K562 (cell line): ENCODE data around the gene EYA2. TPM values are rescaled to one million over a fixed set of nuclear protein-coding genes. Genes with fewer than 3 reads are reported as not detected.

ENCODE experiments used
- ATAC-seq: fragments of 200-7000 bp; cut with Tn5 transposase; 3 replicates; pipeline ENCODE4 v1.9.1; 2020; ENCODE audit warnings: moderate library complexity
- BruUV-seq: library from RNA; stranded (reverse); fragments of 400-500 nt; replicated peaks from 2 replicates; lab custom pipeline; 2021; lab: Mats Ljungman, UMichigan
- CTCF ChIA-PET: fragments of 300-600 bp; formaldehyde crosslinking; extraction: SDS; loops from one replicate; lab custom pipeline; 2021; ENCODE audit warnings: low intra/inter-chr PET ratio; lab: Yijun Ruan, JAX
- POLR2A ChIA-PET: fragments of 300-600, 350-650 bp; sonication (Branson Sonifier 250); formaldehyde crosslinking; extraction: SDS; loops from one replicate; lab custom pipeline; 2021; ENCODE audit warnings: antibody characterized with exemption, inconsistent platforms; lab: Yijun Ruan, JAX
- DNase-seq, 4 experiments: peaks; one replicate each; pipeline versions ENCODE4 v3.0.0 to v3.0.0-alpha.2; 2011 to 2018; ENCODE audit warnings: low spot score in 3 of 4, mixed read lengths in 3 of 4; ENCODE audit errors: extremely low read depth in 1 of 4
- FAIRE-seq: peaks from 2 replicates; lab custom pipeline; 2011; peaks lifted over from hg19 to GRCh38; lab: Jason Lieb, UNC
- H2AFZ ChIP-seq: 2 replicates; pipeline ENCODE4 v1.6.0; 2011; ENCODE audit warnings: low read depth, low read length, control low read depth, inconsistent platforms
- H3K27ac ChIP-seq: fragments of 200-600 bp; 3 replicates; pipeline ENCODE4 v1.8.0; 2011; ENCODE audit warnings: low read depth, mild to moderate bottlenecking, control low read depth, inconsistent platforms, low read length, moderate library complexity, mixed read lengths; ENCODE audit errors: extremely low read depth
- H3K27me3 ChIP-seq, 2 experiments: fragments of 300-600 bp in 1 of 2; 2 replicates in 1 of 2; 3 replicates in 1 of 2; pipeline versions ENCODE4 v1.6.0 to v1.8.0; 2011; ENCODE audit warnings: inconsistent platforms in 2 of 2, low read length in 2 of 2, mild to moderate bottlenecking in 1 of 2, mixed read lengths in 1 of 2, moderate library complexity in 1 of 2; ENCODE audit not compliant: control insufficient read depth in 2 of 2, insufficient read depth in 2 of 2
- H3K36me3 ChIP-seq: fragments of 300-600 bp; 3 replicates; pipeline ENCODE4 v1.8.0; 2011; ENCODE audit warnings: mild to moderate bottlenecking, low read length, inconsistent platforms; ENCODE audit not compliant: control insufficient read depth, insufficient read depth
- H3K4me1 ChIP-seq, 2 experiments: fragments of 200-600 bp in 1 of 2; replicated peaks in 1 of 2; 2 replicates in 1 of 2; 3 replicates in 1 of 2; pipeline versions ENCODE4 v1.5.1 to v1.8.0; 2011; ENCODE audit warnings: inconsistent platforms in 2 of 2, low read length in 2 of 2, mild to moderate bottlenecking in 1 of 2, mixed read lengths in 1 of 2, moderate library complexity in 1 of 2; ENCODE audit not compliant: control insufficient read depth in 2 of 2, insufficient read depth in 2 of 2
- H3K4me2 ChIP-seq: 2 replicates; pipeline ENCODE4 v1.6.1; 2011; ENCODE audit warnings: low read length, control low read depth, inconsistent platforms, mixed read lengths; ENCODE audit not compliant: insufficient read depth
- H3K4me3 ChIP-seq: fragments of 200-600 bp; sonication (generic), shearing (Covaris generic); 2 replicates; pipeline ENCODE4 v1.5.1; 2016; ENCODE audit warnings: control low read depth, inconsistent platforms
- H3K79me2 ChIP-seq: fragments of 200-600 bp; 3 replicates; pipeline ENCODE4 v1.8.0; 2011; ENCODE audit warnings: low read length, inconsistent platforms; ENCODE audit not compliant: control insufficient read depth, insufficient read depth
- H3K9ac ChIP-seq, 2 experiments: 2 replicates each; pipeline versions ENCODE4 v1.6.0 to v1.6.1; 2011; ENCODE audit warnings: low read depth in 2 of 2, low read length in 2 of 2, control low read depth in 1 of 2, inconsistent platforms in 1 of 2, mild to moderate bottlenecking in 1 of 2, mixed read lengths in 1 of 2; ENCODE audit not compliant: insufficient read depth in 1 of 2
- H3K9me1 ChIP-seq: one replicate; pipeline ENCODE4 v1.6.0; 2011; ENCODE audit warnings: inconsistent platforms, mild to moderate bottlenecking, low read length, moderate library complexity; ENCODE audit not compliant: control insufficient read depth, insufficient read depth
- H3K9me3 ChIP-seq: replicated peaks from 2 replicates; pipeline ENCODE4 v1.5.1; 2011; ENCODE audit warnings: low read depth, low read length, inconsistent platforms; ENCODE audit not compliant: control insufficient read depth, insufficient read depth
- H4K20me1 ChIP-seq: replicated peaks from 2 replicates; pipeline ENCODE4 v1.6.1; 2011; ENCODE audit warnings: low read length, inconsistent platforms, mixed read lengths; ENCODE audit not compliant: control insufficient read depth, insufficient read depth
- DNMT1 ChIP-seq: fragments of 450-650 bp; IDR thresholded peaks from 2 replicates; pipeline ENCODE4 v1.6.1; 2016; ENCODE audit warnings: antibody characterized with exemption, mild to moderate bottlenecking
- ELF2 ChIP-seq: fragments of 250-450 bp; sonication (Bioruptor Pico); IDR thresholded peaks from 2 replicates; pipeline ENCODE4 v1.5.0; 2021; ENCODE audit warnings: mild to moderate bottlenecking
- FOXA3 ChIP-seq, 2 experiments: fragments of 450-650 bp in 1 of 2; sonication (generic) in 1 of 2; formaldehyde crosslinking; IDR thresholded peaks in 1 of 2; conservative IDR thresholded peaks in 1 of 2; 2 replicates each; pipeline versions ENCODE4 v1.4.0 to v1.8.0; 2020 to 2022; ENCODE audit warnings: mild to moderate bottlenecking in 2 of 2, missing genetic modification reagents in 1 of 2
- GATAD2A ChIP-seq: fragments of 450-650 bp; IDR thresholded peaks from 2 replicates; pipeline ENCODE4 v1.6.1; 2017
- HDAC2 ChIP-seq: fragments of 450-650 bp; IDR thresholded peaks from 2 replicates; pipeline ENCODE4 v1.6.1; 2016; ENCODE audit warnings: mild to moderate bottlenecking
- HDGF ChIP-seq: fragments of 450-650 bp; IDR thresholded peaks from 2 replicates; pipeline ENCODE4 v1.6.1; 2016
- KAT8 ChIP-seq: fragments of 450-650 bp; IDR thresholded peaks from 2 replicates; pipeline ENCODE4 v1.6.1; 2016; ENCODE audit warnings: low read depth, mild to moderate bottlenecking
- KDM5B ChIP-seq: fragments of 200-600 bp; sonication (generic); IDR thresholded peaks from 2 replicates; pipeline ENCODE4 v1.6.1; 2012; ENCODE audit warnings: low read depth, mild to moderate bottlenecking, moderate library complexity, low read length, control low read depth, inconsistent platforms; ENCODE audit not compliant: insufficient replicate concordance
- MCM5 ChIP-seq: fragments of 450-650 bp; IDR thresholded peaks from 2 replicates; pipeline ENCODE4 v1.6.1; 2016; ENCODE audit warnings: low read depth
- NBN ChIP-seq: fragments of 450-650 bp; IDR thresholded peaks from 2 replicates; pipeline ENCODE4 v1.6.1; 2016; ENCODE audit warnings: low read depth, mild to moderate bottlenecking
- PPARD ChIP-seq: fragments of 250-450 bp; sonication (Bioruptor Pico); IDR thresholded peaks from 2 replicates; pipeline ENCODE4 v1.8.0; 2022; ENCODE audit warnings: inconsistent platforms, mild to moderate bottlenecking, moderate library complexity
- TAF9B ChIP-seq: fragments of 450-650 bp; IDR thresholded peaks from 2 replicates; pipeline ENCODE4 v1.6.1; 2018; ENCODE audit warnings: mild to moderate bottlenecking; ENCODE audit not compliant: partially characterized antibody
- ZNF239 ChIP-seq: fragments of 250-450 bp; sonication (Bioruptor Pico); IDR thresholded peaks from 2 replicates; pipeline ENCODE4 v1.4.0; 2020; ENCODE audit warnings: mild to moderate bottlenecking
- WGBS: fragments of 100-300 bp; shearing (Covaris generic); methylation state at CpG from one replicate; pipeline ENCODE4 v1.1.6; 2016; ENCODE audit warnings: low coverage, mixed read lengths; ENCODE audit not compliant: insufficient coverage; ENCODE audit errors: missing lambda C conversion rate; 5-methylcytosine and 5-hydroxymethylcytosine counted together
- in situ Hi-C: fragments of 300-500 bp; cut with MboI; formaldehyde crosslinking; loops from 4 replicates; pipeline ENCODE4 v1.15.0; 2018; ENCODE audit warnings: inconsistent platforms, mixed read lengths
- intact Hi-C: fragments of 100-400 bp; cut with micrococcal nuclease; formaldehyde crosslinking; loops from 2 replicates; pipeline ENCODE4 v1.14.2; 2022
- polyA plus RNA-seq, 8 experiments: library from polyadenylated mRNA; depleted of rRNA in 4 of 8; stranded (reverse) in 5 of 8; unstranded in 3 of 8; fragments of >200 nt; fragmentation: Nextera tagmentation in 2 of 8; fragmentation: Illumina TruSeq in 1 of 8; extraction: Ambion mirVana in 2 of 8; extraction: Trizol in 1 of 8; gene quantifications; 2 replicates each; pipeline versions ENCODE4 v1.2.1 to v1.2.3, GENCODE V29; 2011 to 2014; ENCODE audit warnings: inconsistent platforms in 1 of 8, missing spikeins in 1 of 8
- total RNA-seq, 7 experiments: library from RNA; depleted of rRNA in 6 of 7; stranded (reverse); fragments of >200 nt in 6 of 7; fragmentation: Illumina TruSeq in 2 of 7; extraction: Trizol in 2 of 7; gene quantifications; 2 replicates each; pipeline versions ENCODE4 v1.2.1 to v1.2.3, GENCODE V29; 2011 to 2021; ENCODE audit warnings: low replicate concordance in 1 of 7
- TF ChIP-seq, protein P1 (sequence below), 2 experiments: fragments of 450-650 bp; IDR thresholded peaks; 2 replicates each; pipeline ENCODE4 v1.6.1; 2016; ENCODE audit warnings: mild to moderate bottlenecking in 2 of 2, borderline replicate concordance in 1 of 2, low read depth in 1 of 2, moderate library complexity in 1 of 2
- TF ChIP-seq, protein P2 (sequence below): sonication (generic); formaldehyde crosslinking; IDR thresholded peaks from 2 replicates; pipeline ENCODE4 v1.8.0; 2022; ENCODE audit warnings: mild to moderate bottlenecking, missing genetic modification reagents
- TF ChIP-seq, protein P3 (sequence below): fragments of 250-450 bp; sonication (Bioruptor Pico); IDR thresholded peaks from 2 replicates; pipeline ENCODE4 v1.9.0; 2021; ENCODE audit warnings: mild to moderate bottlenecking

Gene EYA2
- total and polyA plus RNA-seq, 9 of the 15 experiments (the other 6 are each of a cell fraction or from before 2014, with no cell fraction given): 0.03 TPM; not detected in 8

DNA sequence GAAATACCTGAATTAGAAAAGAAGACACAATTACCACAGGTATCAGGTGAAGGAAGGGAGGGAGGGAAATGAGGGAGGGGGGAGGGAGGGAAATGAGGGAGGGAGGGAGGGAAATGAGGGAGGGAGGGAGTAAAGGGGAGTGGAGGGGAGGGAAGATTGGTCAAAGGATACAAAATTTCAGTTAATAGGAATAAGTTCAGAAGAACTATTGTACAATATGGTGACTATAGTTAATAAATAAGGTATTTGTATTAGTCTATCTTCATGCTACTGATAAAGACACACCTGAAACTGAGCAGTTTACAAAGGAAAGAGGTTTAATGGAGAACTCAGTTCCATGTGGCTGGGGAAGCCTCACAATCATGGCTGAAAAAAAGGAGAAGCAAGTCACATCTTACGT is 185.7 kb downstream of the EYA2 start:
- CTCF ChIA-PET: no interaction called here
- Histone ChIP-seq H3K4me3 (no peak overlapping the region), H3K9me3 (no peaks in the 10 kb centered on the region), H4K20me1 (no peaks in the 10 kb centered on the region), H3K27me3 (0 out of 5 replicates have a peak, but pooled peaks cover 0 to 4% of the 10 kb centered on the region in 2 experiments), H3K79me2 (no peaks in the 10 kb centered on the region), H3K9me1 (no peaks in the 10 kb centered on the region), H3K27ac (no peak overlapping the region)
- no TSS peak for BruUV-seq
- DNase-seq: no peak
- TF ChIP-seq MCM5 (no peak), DNMT1 (no peak), FOXA3 (CRISPR knock-in tag; conservative IDR thresholded peaks at IDR 0.05 in 1 of 2, IDR thresholded peaks at IDR 0.05 in 1 of 2) (no peak), ZNF239 (CRISPR knock-in tag) (no peak), GATAD2A (no peak), HDGF (no peak), NBN (no peak), PPARD (CRISPR knock-in tag) (no peak), HDAC2 (no peak), TAF9B (no peak), KDM5B (no peak), ELF2 (CRISPR knock-in tag) (no peak), KAT8 (no peak)
- TF ChIP-seq, protein P1, sequence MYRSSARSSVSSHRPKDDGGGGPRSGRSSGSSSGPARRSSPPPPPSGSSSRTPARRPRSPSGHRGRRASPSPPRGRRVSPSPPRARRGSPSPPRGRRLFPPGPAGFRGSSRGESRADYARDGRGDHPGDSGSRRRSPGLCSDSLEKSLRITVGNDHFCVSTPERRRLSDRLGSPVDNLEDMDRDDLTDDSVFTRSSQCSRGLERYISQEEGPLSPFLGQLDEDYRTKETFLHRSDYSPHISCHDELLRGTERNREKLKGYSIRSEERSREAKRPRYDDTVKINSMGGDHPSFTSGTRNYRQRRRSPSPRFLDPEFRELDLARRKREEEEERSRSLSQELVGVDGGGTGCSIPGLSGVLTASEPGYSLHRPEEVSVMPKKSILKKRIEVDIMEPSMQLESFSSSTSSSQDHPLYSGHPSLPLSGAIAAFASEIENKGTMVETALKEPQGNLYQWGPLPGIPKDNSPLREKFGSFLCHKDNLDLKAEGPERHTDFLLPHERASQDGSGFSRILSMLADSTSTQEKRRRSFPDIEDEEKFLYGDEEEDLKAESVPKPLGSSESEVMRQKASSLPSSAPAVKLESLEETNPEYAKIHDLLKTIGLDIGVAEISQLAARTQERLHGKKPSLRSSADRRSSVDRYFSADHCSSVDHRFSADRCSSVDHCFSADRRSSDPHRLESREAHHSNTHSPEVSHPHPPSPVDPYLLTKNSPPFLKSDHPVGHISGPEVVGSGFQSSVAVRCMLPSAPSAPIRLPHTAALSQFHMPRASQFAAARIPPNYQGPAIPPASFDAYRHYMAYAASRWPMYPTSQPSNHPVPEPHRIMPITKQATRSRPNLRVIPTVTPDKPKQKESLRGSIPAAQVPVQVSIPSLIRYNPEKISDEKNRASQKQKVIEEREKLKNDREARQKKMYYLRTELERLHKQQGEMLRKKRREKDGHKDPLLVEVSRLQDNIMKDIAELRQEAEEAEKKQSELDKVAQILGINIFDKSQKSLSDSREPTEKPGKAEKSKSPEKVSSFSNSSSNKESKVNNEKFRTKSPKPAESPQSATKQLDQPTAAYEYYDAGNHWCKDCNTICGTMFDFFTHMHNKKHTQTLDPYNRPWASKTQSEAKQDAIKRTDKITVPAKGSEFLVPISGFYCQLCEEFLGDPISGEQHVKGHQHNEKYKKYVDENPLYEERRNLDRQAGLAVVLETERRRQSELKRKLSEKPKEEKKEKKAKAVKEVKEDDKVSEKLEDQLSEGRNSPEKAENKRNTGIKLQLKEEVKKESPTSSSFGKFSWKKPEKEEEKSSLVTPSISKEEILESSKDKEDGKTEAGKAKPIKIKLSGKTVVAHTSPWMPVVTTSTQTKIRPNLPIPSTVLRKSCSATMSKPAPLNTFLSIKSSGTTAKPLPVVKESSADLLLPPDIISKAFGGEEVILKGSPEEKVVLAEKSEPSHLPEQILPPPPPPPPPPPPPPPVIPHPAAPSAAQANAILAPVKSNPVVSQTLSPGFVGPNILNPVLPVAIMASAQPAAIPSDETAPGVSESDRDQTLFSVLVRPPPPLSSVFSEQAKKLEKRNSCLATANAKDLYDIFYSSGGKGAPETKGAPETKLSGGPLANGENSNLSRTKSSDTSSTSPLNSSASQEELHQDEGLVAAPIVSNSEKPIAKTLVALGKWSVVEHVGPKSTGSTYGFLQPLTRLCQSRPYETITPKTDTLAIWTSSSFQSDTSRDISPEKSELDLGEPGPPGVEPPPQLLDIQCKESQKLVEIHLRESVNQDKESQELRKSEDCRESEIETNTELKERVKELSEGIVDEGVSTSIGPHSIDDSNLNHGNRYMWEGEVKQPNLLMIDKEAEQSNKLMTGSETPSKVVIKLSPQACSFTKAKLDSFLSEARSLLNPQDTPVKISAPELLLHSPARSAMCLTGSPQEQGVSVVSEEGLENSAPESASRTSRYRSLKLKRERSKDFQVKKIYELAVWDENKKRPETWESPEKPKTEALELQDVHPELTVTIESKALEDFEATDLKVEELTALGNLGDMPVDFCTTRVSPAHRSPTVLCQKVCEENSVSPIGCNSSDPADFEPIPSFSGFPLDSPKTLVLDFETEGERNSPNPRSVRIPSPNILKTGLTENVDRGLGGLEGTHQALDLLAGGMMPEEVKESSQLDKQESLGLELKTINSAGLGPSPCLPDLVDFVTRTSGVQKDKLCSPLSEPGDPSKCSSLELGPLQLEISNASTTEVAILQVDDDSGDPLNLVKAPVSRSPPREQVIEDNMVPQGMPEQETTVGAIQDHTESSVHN (IDR thresholded peaks at IDR 0.05; ENCODE audit: borderline replicate concordance in 1 of 2, low read depth in 1 of 2): no peak
- TF ChIP-seq, protein P2, sequence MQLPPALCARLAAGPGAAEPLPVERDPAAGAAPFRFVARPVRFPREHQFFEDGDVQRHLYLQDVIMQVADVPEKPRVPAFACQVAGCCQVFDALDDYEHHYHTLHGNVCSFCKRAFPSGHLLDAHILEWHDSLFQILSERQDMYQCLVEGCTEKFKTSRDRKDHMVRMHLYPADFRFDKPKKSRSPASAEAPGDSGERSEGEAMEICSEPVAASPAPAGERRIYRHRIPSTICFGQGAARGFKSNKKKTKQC (CRISPR knock-in tag): no peak
- TF ChIP-seq, protein P3, sequence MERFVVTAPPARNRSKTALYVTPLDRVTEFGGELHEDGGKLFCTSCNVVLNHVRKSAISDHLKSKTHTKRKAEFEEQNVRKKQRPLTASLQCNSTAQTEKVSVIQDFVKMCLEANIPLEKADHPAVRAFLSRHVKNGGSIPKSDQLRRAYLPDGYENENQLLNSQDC: no peak
- TF ChIP-seq, all 486 proteins: peak for 0
- FAIRE-seq: no peak
- H3K36me3 ChIP-seq: no peaks in the 10 kb centered on the region
- in situ Hi-C loops (no loop called here), intact Hi-C loops (no loop called here)
- H2AFZ ChIP-seq: no peak overlapping the region
- H3K9ac ChIP-seq: no peak overlapping the region
- no peak overlapping the region for H3K4me2 ChIP-seq
- H3K4me1 ChIP-seq: no peaks in the 10 kb centered on the region
- 0% methylated on average over 1 of the region's 1 CpG for WGBS
- ATAC-seq: no peak
- POLR2A ChIA-PET: no interaction called here
